WTC11 (cell line): ENCODE data around the gene GRK7. TPM values are rescaled to one million over a fixed set of nuclear protein-coding genes. Genes with fewer than 3 reads are reported as not detected.

Experiments
- ATAC-seq: fragments of 200-7000 bp; cut with Tn5 transposase; 2 replicates; pipeline ENCODE4 v1.10.0; 2021; ENCODE audit warnings: mild to moderate bottlenecking, moderate library complexity
- CTCF ChIA-PET: fragments of 300-600 bp; sonication (Branson Sonifier 250); formaldehyde crosslinking; loops from one replicate; lab custom pipeline; 2021; ENCODE audit warnings: antibody characterized with exemption; lab: Charles Lee
- POLR2A ChIA-PET: fragments of 350-600 bp; sonication (Branson Sonifier 250); formaldehyde crosslinking; loops from one replicate; lab custom pipeline; 2021; ENCODE audit warnings: antibody characterized with exemption; lab: Charles Lee
- DNase-seq: peaks from one replicate; pipeline ENCODE4 v3.0.0; 2021; ENCODE audit warnings: low spot score
- H3K27ac Mint-ChIP-seq: 2 replicates; pipeline ENCODE4 v1.8.0; 2021; ENCODE audit warnings: mixed read lengths
- H3K27me3 Mint-ChIP-seq: 2 replicates; pipeline ENCODE4 v1.8.0; 2021; ENCODE audit warnings: low read depth, mild to moderate bottlenecking, moderate library complexity, mixed read lengths
- H3K36me3 Mint-ChIP-seq: 2 replicates; pipeline ENCODE4 v1.8.0; 2021; ENCODE audit warnings: mixed read lengths
- H3K4me1 Mint-ChIP-seq: 2 replicates; pipeline ENCODE4 v1.8.0; 2022; ENCODE audit warnings: mixed read lengths
- H3K4me3 Mint-ChIP-seq: 2 replicates; pipeline ENCODE4 v1.8.0; 2021; ENCODE audit warnings: mild to moderate bottlenecking, moderate library complexity, mixed read lengths
- H3K9me3 Mint-ChIP-seq: 2 replicates; pipeline ENCODE4 v1.8.0; 2021; ENCODE audit warnings: mixed read lengths
- ELF4 ChIP-seq: sonication (generic); formaldehyde crosslinking; IDR thresholded peaks from 2 replicates; pipeline ENCODE4 v1.8.1; 2022; ENCODE audit warnings: low read depth, mild to moderate bottlenecking, moderate library complexity, missing genetic modification reagents
- ESRRA ChIP-seq: sonication (generic); formaldehyde crosslinking; IDR thresholded peaks from 2 replicates; pipeline ENCODE4 v1.8.1; 2022; ENCODE audit warnings: mild to moderate bottlenecking, missing genetic modification reagents, borderline replicate concordance
- FOXK1 ChIP-seq: sonication (generic); formaldehyde crosslinking; IDR thresholded peaks from 2 replicates; pipeline ENCODE4 v1.8.0; 2022; ENCODE audit warnings: mild to moderate bottlenecking, moderate library complexity, missing genetic modification reagents
- IRF2 ChIP-seq: sonication (generic); formaldehyde crosslinking; IDR thresholded peaks from 2 replicates; pipeline ENCODE4 v1.8.0; 2022; ENCODE audit warnings: low read depth, missing genetic modification reagents, borderline replicate concordance
- NFATC4 ChIP-seq: fragments of 250-450 bp; sonication (Bioruptor Pico); IDR thresholded peaks from 2 replicates; pipeline ENCODE4 v1.9.0; 2021; ENCODE audit warnings: mild to moderate bottlenecking
- NR1H2 ChIP-seq: sonication (generic); formaldehyde crosslinking; IDR thresholded peaks from 2 replicates; pipeline ENCODE4 v1.9.0; 2021; ENCODE audit warnings: mild to moderate bottlenecking, moderate library complexity, missing genetic modification reagents
- SMAD4 ChIP-seq: sonication (generic); formaldehyde crosslinking; IDR thresholded peaks from 2 replicates; pipeline ENCODE4 v1.8.0; 2022; ENCODE audit warnings: mild to moderate bottlenecking, missing genetic modification reagents
- TCF7 ChIP-seq: sonication (generic); formaldehyde crosslinking; IDR thresholded peaks from 2 replicates; pipeline ENCODE4 v1.8.0; 2022; ENCODE audit warnings: mild to moderate bottlenecking, low read depth, missing genetic modification reagents, moderate library complexity
- TEAD4 ChIP-seq: sonication (generic); formaldehyde crosslinking; IDR thresholded peaks from 2 replicates; pipeline ENCODE4 v1.8.0; 2022; ENCODE audit warnings: mild to moderate bottlenecking, missing genetic modification reagents
- ZNF232 ChIP-seq: sonication (generic); formaldehyde crosslinking; IDR thresholded peaks from 2 replicates; pipeline ENCODE4 v1.8.0; 2022; ENCODE audit warnings: mild to moderate bottlenecking, missing genetic modification reagents
- ZNF263 ChIP-seq: sonication (generic); formaldehyde crosslinking; IDR thresholded peaks from 2 replicates; pipeline ENCODE4 v1.8.1; 2022; ENCODE audit warnings: low read depth, mild to moderate bottlenecking, moderate library complexity, missing genetic modification reagents
- total RNA-seq: library from RNA; stranded (reverse); gene quantifications from 3 replicates; pipeline ENCODE4 v1.2.3, GENCODE V29; 2021
- TF ChIP-seq, protein P1 (sequence below): fragments of 250-450 bp; sonication (Bioruptor Pico); IDR thresholded peaks from 2 replicates; pipeline ENCODE4 v2.1.2; 2022; ENCODE audit warnings: mild to moderate bottlenecking, moderate library complexity
- TF ChIP-seq, protein P2 (sequence below): sonication (generic); formaldehyde crosslinking; IDR thresholded peaks from 2 replicates; pipeline ENCODE4 v1.8.1; 2023; ENCODE audit warnings: mild to moderate bottlenecking, missing genetic modification reagents, moderate library complexity
- TF ChIP-seq, protein P3 (sequence below): sonication (generic); formaldehyde crosslinking; conservative IDR thresholded peaks from 2 replicates; pipeline ENCODE4 v1.8.1; 2022; ENCODE audit warnings: mild to moderate bottlenecking, missing genetic modification reagents
- TF ChIP-seq, protein P4 (sequence below): sonication (generic); formaldehyde crosslinking; IDR thresholded peaks from 2 replicates; pipeline ENCODE4 v1.8.0; 2023; ENCODE audit warnings: missing genetic modification reagents

GRK7 gene
- total RNA-seq, 1 experiment from 2014 or later = not detected

DNA sequence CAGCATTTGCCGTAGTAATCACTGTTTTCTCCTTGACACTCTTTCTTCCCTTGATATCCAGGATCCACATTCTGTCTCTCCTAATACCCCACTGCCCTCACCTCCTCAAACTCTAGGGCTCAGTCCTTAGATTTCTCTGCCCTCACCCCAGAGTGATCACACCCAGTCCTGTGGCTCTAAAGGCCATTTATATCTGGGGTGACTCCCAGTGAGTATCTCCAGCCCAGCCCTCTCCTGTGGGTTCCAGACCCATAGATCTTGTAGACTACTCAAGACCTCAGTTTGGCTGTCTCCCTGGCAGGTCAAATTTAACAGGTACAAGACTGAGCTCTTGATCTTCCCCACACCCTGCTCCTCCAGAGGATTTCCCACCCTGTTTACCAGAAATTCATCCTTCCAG is 1.3 kb downstream of the GRK7 start (continued):
- no peak for TF ChIP-seq ZNF232 (CRISPR knock-in tag)
- TF ChIP-seq, all 79 proteins: peak for 0

DNA sequence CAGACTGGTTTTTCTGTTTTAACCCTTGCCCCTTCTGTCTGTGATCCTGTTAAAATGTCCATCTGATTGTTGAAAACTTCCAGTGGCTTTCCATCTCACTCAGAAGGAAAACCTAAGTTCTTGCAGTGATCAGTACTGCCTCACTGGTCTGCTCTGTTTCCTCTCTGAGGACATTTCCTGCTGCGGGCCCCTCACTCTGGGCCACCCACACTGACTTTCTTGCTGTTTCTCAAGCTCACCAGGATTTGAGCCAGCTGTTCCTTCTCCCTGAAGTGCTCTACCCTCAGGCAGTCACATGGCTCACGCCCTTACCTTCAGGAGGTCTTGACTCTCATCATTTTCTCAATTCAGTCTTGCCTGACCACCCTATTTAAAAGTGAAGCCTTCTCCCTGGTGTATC is 1.8 kb downstream of the GRK7 start:
- POLR2A ChIA-PET = no interaction called here
- DNase-seq = no peak
- no peak for ATAC-seq
- Mint-ChIP-seq H3K4me3 (no peak overlapping the region), H3K4me1 (peaks cover 7% of the 10 kb centered on the region), H3K9me3 (no peaks in the 10 kb centered on the region), H3K27ac (no peak overlapping the region)
- TF ChIP-seq FOXK1 (CRISPR knock-in tag) (no peak), TCF7 (CRISPR knock-in tag) (no peak), ELF4 (no peak)
- TF ChIP-seq, all 79 proteins: peak for 0
- CTCF ChIA-PET = no interaction called here
- no peaks in the 10 kb centered on the region for H3K36me3 Mint-ChIP-seq
- peaks cover 16% of the 10 kb centered on the region for H3K27me3 Mint-ChIP-seq

DNA sequence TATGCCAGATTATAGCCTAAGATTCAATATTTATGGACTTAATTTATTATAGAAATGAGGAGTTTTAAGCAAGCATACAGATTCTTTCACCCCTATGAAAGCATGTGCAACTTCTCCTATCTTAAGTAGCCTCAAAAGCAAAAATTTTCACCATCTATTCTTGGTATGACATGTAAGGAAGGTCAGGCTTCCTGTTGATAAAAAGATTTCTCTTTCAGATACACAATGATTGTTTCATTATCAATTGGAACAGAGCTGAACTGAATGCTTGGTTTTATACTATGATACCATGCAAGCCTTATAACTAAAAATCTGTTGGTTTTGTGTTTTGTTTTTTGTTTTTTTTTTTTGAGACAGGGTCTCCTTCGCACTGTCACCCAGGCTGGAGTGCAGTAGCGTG is 3.9 kb downstream of the GRK7 start:
- CTCF ChIA-PET = interaction anchor here (1.7 kb wide), 1 partner anchor 122 kb away, joined by 4 read pairs; no protein-coding TSS in a partner anchor

DNA sequence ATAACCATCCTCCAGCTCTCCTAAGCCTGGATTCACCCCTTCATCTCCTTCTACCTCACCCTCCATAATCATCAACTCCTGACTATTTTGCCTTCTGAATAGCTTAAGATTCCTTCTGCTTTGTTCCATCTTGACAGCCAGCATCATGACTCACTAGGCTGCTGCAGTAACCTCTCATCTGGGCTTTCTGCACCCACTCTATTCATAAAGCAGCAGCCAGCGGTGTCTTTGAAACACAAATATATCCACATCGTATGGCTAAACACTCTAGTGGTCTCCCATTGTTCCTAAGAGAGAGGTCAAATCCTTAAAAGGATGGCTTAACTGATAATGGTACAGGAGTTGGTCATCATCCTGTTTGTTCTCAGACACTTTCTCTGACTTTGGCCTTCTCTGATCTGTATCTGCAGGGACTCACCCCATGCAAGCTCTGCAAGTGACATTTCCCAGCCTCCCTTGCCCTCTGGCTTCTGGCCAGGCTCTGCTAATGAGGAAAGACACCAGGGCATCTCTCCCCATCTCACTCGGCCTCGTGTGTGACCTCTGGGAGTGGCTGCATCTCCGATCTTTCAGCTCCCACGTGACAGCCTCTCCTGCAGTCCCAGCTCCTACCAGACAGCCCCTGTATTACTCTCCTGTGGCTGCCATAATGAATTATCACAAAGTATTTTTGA is 6.2 kb downstream of the GRK7 start:
- ATAC-seq (no peak), DNase-seq (no peak)
- ChIA-PET POLR2A (no interaction called here), CTCF (no interaction called here)
- TF ChIP-seq IRF2 (CRISPR knock-in tag) (no peak), TEAD4 (CRISPR knock-in tag) (no peak), ELF4 (no peak), ESRRA (CRISPR knock-in tag) (no peak), NR1H2 (CRISPR knock-in tag) (no peak), NFATC4 (no peak), ZNF263 (CRISPR knock-in tag) (no peak)
- TF ChIP-seq, protein P1, sequence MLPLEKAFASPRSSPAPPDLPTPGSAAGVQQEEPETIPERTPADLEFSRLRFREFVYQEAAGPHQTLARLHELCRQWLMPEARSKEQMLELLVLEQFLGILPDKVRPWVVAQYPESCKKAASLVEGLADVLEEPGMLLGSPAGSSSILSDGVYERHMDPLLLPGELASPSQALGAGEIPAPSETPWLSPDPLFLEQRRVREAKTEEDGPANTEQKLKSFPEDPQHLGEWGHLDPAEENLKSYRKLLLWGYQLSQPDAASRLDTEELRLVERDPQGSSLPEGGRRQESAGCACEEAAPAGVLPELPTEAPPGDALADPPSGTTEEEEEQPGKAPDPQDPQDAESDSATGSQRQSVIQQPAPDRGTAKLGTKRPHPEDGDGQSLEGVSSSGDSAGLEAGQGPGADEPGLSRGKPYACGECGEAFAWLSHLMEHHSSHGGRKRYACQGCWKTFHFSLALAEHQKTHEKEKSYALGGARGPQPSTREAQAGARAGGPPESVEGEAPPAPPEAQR (CRISPR knock-in tag) = no peak
- TF ChIP-seq, protein P2, sequence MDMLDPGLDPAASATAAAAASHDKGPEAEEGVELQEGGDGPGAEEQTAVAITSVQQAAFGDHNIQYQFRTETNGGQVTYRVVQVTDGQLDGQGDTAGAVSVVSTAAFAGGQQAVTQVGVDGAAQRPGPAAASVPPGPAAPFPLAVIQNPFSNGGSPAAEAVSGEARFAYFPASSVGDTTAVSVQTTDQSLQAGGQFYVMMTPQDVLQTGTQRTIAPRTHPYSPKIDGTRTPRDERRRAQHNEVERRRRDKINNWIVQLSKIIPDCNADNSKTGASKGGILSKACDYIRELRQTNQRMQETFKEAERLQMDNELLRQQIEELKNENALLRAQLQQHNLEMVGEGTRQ (CRISPR knock-in tag) = no peak
- TF ChIP-seq, protein P3, sequence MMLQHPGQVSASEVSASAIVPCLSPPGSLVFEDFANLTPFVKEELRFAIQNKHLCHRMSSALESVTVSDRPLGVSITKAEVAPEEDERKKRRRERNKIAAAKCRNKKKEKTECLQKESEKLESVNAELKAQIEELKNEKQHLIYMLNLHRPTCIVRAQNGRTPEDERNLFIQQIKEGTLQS = no peak
- TF ChIP-seq, protein P4, sequence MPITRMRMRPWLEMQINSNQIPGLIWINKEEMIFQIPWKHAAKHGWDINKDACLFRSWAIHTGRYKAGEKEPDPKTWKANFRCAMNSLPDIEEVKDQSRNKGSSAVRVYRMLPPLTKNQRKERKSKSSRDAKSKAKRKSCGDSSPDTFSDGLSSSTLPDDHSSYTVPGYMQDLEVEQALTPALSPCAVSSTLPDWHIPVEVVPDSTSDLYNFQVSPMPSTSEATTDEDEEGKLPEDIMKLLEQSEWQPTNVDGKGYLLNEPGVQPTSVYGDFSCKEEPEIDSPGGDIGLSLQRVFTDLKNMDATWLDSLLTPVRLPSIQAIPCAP (CRISPR knock-in tag) = no peak
- Mint-ChIP-seq H3K9me3 (peaks cover 4% of the 10 kb centered on the region; the same call in 1 of the 2 replicates), H3K4me3 (no peak overlapping the region), H3K36me3 (no peaks in the 10 kb centered on the region), H3K4me1 (no peaks in the 10 kb centered on the region), H3K27ac (no peak overlapping the region), H3K27me3 (peaks cover 14% of the 10 kb centered on the region)

More for the DNA sequence above, 3.9 kb downstream of the GRK7 start:
- Mint-ChIP-seq H3K9me3 (peaks cover 4% of the 10 kb centered on the region; the same call in 1 of the 2 replicates), H3K27me3 (peaks cover 15% of the 10 kb centered on the region), H3K27ac (no peak overlapping the region), H3K4me3 (no peak overlapping the region), H3K36me3 (no peaks in the 10 kb centered on the region), H3K4me1 (peaks cover 6% of the 10 kb centered on the region)
- POLR2A ChIA-PET = no interaction called here
- TF ChIP-seq SMAD4 (CRISPR knock-in tag) = no peak
- TF ChIP-seq, protein P2 (CRISPR knock-in tag) = no peak
- no peak for ATAC-seq
- no peak for DNase-seq
